ENCODE measurements around the gene HIRA.
"Not testable (repeated sequence)": the region's sequence is repeated elsewhere in the genome, so short reads cannot be mapped to it uniquely, and the experiment has no call there.

Gene HIRA

DNA sequence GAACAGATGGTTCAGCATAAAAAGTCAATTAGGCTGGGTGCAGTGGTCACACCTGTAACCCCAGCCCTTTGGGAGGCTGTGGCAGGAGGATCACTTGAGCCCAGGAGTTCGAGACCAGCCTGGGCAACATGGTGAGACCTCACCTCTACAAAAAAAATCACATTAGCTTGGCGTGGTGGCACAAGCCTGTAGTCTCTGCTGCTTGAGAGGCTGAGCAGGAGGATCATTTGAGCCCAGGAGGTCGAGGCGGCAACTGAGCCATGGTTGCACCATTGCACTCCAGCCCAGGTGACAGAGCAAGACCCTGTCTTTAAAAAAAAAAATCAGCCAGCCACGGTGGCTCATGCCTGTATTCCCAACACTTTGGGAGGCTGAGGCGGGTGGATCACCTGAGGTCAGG, 108.1 kb downstream of the HIRA start:
- CTCF ChIA-PET: not testable (repeated sequence)

DNA sequence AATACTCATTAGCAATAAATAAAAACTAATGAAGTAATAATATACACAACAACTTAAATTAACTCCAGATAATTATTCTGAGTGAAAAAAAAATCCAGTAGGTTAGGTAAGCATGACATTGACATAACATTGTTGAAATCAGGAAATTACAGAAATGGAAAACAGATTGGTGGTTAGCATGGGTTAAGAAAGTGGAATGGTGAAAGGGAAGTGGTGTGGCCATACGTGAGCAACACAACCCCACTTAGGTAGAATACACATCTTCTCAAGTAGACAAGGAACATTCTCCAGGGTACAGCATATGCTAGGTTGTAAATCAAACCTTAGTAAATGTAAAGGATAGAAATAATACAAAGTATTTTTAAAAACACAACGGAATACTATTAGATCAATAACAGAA, 109.8 kb downstream of the HIRA start:
- Histone ChIP-seq H3K27me3 (replicated peaks in 2 of 5; ENCODE audit: control insufficient read depth in 4 of 5, insufficient read depth in 5 of 5, low read length in 4 of 5) (no peaks in the 10 kb centered on the region), H3K9me3 (ENCODE audit: control extremely low read depth in 1 of 5, control insufficient read depth in 4 of 5, insufficient read depth in 2 of 5, low read depth in 1 of 5, low read length in 4 of 5) (peaks cover 1 to 26% (median 9%) of the 10 kb centered on the region in 5 experiments), H3K36me3 (ENCODE audit: control insufficient read depth in 4 of 4, insufficient read depth in 4 of 4, low read length in 3 of 4) (no peaks in the 10 kb centered on the region), H3K4me3 (ENCODE audit: control insufficient read depth in 1 of 7, extremely low read depth in 1 of 7, insufficient read depth in 4 of 7, low read depth in 2 of 7, low read length in 6 of 7) (no peak overlapping the region), H3K4me1 (ENCODE audit: control extremely low read depth in 1 of 4, control insufficient read depth in 4 of 4, insufficient read depth in 4 of 4, low read length in 3 of 4) (no peaks in the 10 kb centered on the region), H3K27ac (ENCODE audit: insufficient read depth in 1 of 2, low read depth in 1 of 2, low read length in 2 of 2, poor library complexity in 1 of 2, severe bottlenecking in 2 of 2) (no peak overlapping the region)
- POLR2A ChIA-PET: no interaction called here
- CTCF ChIA-PET: no interaction called here
- no peak for DNase-seq
- no CpG with 5 or more reads among the region's 2 CpGs for WGBS (ENCODE audit: insufficient coverage)

More for the DNA sequence above, 108.1 kb downstream of the HIRA start:
- DNase-seq; H3K27me3 ChIP-seq (replicated peaks in 2 of 5; ENCODE audit: control insufficient read depth in 4 of 5, insufficient read depth in 5 of 5, low read length in 4 of 5); H3K36me3 ChIP-seq (ENCODE audit: control insufficient read depth in 4 of 4, insufficient read depth in 4 of 4, low read length in 3 of 4); H3K27ac ChIP-seq (ENCODE audit: insufficient read depth in 1 of 2, low read depth in 1 of 2, low read length in 2 of 2, poor library complexity in 1 of 2, severe bottlenecking in 2 of 2); H3K4me1 ChIP-seq (ENCODE audit: control extremely low read depth in 1 of 4, control insufficient read depth in 4 of 4, insufficient read depth in 4 of 4, low read length in 3 of 4); H3K4me3 ChIP-seq (ENCODE audit: control insufficient read depth in 1 of 7, extremely low read depth in 1 of 7, insufficient read depth in 4 of 7, low read depth in 2 of 7, low read length in 6 of 7): not testable (repeated sequence)
- 98% methylated on average over 4 of the region's 6 CpGs for WGBS (ENCODE audit: insufficient coverage)
- POLR2A ChIA-PET: interaction anchor here (0.6 kb wide), 1 partner anchor 80 kb away, joined by 6 read pairs; no protein-coding TSS in a partner anchor
- peaks cover 0 to 19% (median under 1%) of the 10 kb centered on the region in 5 experiments for H3K9me3 ChIP-seq (ENCODE audit: control extremely low read depth in 1 of 5, control insufficient read depth in 4 of 5, insufficient read depth in 2 of 5, low read depth in 1 of 5, low read length in 4 of 5)

DNA sequence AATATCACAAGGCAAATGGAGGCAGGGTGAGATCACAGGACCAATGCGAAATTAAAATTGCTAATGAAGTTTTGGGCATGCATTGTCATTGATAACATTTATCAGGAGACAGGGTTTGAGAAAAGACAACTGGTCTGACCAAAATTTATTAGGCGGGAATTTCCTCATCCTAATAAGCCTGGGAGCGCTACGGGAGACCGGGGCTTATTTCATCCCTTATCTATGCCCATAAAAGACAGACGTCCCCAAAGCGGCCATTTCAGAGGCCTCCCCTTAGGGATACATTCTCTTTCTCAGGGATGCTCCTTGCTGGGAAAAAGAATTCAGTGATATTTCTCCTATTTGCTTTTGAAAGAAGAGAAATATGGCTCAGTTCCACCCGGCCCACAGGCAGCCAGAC, 111.4 kb downstream of the HIRA start:
- peaks cover 2 to 37% (median 18%) of the 10 kb centered on the region in 5 experiments for H3K9me3 ChIP-seq (ENCODE audit: control extremely low read depth in 1 of 5, control insufficient read depth in 4 of 5, insufficient read depth in 2 of 5, low read depth in 1 of 5, low read length in 4 of 5)
- DNase-seq; POLR2A ChIA-PET; H3K4me1 ChIP-seq (ENCODE audit: control extremely low read depth in 1 of 4, control insufficient read depth in 4 of 4, insufficient read depth in 4 of 4, low read length in 3 of 4); H3K4me3 ChIP-seq (ENCODE audit: control insufficient read depth in 1 of 7, extremely low read depth in 1 of 7, insufficient read depth in 4 of 7, low read depth in 2 of 7, low read length in 6 of 7); H3K27me3 ChIP-seq (replicated peaks in 2 of 5; ENCODE audit: control insufficient read depth in 4 of 5, insufficient read depth in 5 of 5, low read length in 4 of 5); H3K27ac ChIP-seq (ENCODE audit: insufficient read depth in 1 of 2, low read depth in 1 of 2, low read length in 2 of 2, poor library complexity in 1 of 2, severe bottlenecking in 2 of 2); H3K36me3 ChIP-seq (ENCODE audit: control insufficient read depth in 4 of 4, insufficient read depth in 4 of 4, low read length in 3 of 4); CTCF ChIA-PET: not testable (repeated sequence)
- 94% methylated on average over 6 of the region's 8 CpGs for WGBS (ENCODE audit: insufficient coverage)

DNA sequence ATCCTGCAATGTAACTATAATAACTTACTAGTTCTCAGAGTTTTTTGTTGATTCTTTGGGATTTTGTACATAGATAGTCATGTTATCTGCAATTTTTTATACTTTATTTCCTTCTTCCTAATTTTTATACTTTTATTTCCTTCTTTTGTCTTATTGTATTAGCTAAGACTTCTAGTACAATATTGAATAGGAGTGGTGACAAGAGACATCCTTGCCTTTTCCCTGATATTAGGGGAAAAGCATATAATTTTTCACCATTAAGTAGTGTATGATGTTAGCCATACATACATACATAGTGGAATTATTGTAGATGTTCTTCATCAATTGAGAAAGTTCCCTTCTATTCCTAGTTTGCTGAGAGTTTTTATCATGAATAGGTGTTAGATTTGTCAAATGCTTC, 112.3 kb downstream of the HIRA start:
- DNase-seq: no peak
- Histone ChIP-seq H3K27ac (ENCODE audit: insufficient read depth in 1 of 2, low read depth in 1 of 2, low read length in 2 of 2, poor library complexity in 1 of 2, severe bottlenecking in 2 of 2) (no peak overlapping the region), H3K27me3 (replicated peaks in 2 of 5; ENCODE audit: control insufficient read depth in 4 of 5, insufficient read depth in 5 of 5, low read length in 4 of 5) (no peaks in the 10 kb centered on the region), H3K36me3 (ENCODE audit: control insufficient read depth in 4 of 4, insufficient read depth in 4 of 4, low read length in 3 of 4) (no peaks in the 10 kb centered on the region), H3K4me3 (ENCODE audit: control insufficient read depth in 1 of 7, extremely low read depth in 1 of 7, insufficient read depth in 4 of 7, low read depth in 2 of 7, low read length in 6 of 7) (no peak overlapping the region), H3K4me1 (ENCODE audit: control extremely low read depth in 1 of 4, control insufficient read depth in 4 of 4, insufficient read depth in 4 of 4, low read length in 3 of 4) (no peaks in the 10 kb centered on the region), H3K9me3 (ENCODE audit: control extremely low read depth in 1 of 5, control insufficient read depth in 4 of 5, insufficient read depth in 2 of 5, low read depth in 1 of 5, low read length in 4 of 5) (peaks cover 2 to 37% (median 19%) of the 10 kb centered on the region in 5 experiments)
- ChIA-PET CTCF (no interaction called here), POLR2A (no interaction called here)

DNA sequence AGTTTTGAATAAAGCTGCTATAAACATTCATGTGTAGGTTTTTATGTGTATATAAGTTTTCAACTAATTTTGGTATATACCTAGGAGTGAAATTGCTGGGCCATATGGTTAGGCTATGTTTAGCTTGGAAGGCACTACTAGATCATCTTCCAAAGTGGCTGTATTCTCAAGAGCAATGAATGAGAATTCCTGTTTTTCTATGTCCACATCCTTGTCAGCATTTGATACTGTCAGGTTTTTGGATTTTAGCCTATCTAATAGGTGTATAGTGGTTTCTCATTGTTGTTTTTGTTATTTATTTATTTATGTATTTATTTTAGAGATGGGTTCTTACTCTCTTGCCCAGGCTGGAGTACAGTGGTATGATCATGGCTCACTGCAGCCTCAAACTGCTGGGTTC, 113.7 kb downstream of the HIRA start:
- no peaks in the 10 kb centered on the region for H3K27me3 ChIP-seq (replicated peaks in 2 of 5; ENCODE audit: control insufficient read depth in 4 of 5, insufficient read depth in 5 of 5, low read length in 4 of 5)
- H3K4me1 ChIP-seq (ENCODE audit: control extremely low read depth in 1 of 4, control insufficient read depth in 4 of 4, insufficient read depth in 4 of 4, low read length in 3 of 4): no peaks in the 10 kb centered on the region
- CTCF ChIA-PET: no interaction called here
- peaks cover 2 to 37% (median 20%) of the 10 kb centered on the region in 5 experiments for H3K9me3 ChIP-seq (ENCODE audit: control extremely low read depth in 1 of 5, control insufficient read depth in 4 of 5, insufficient read depth in 2 of 5, low read depth in 1 of 5, low read length in 4 of 5)
- DNase-seq: no peak
- H3K36me3 ChIP-seq (ENCODE audit: control insufficient read depth in 4 of 4, insufficient read depth in 4 of 4, low read length in 3 of 4): no peaks in the 10 kb centered on the region
- no peak overlapping the region for H3K4me3 ChIP-seq (ENCODE audit: control insufficient read depth in 1 of 7, extremely low read depth in 1 of 7, insufficient read depth in 4 of 7, low read depth in 2 of 7, low read length in 6 of 7)
- POLR2A ChIA-PET: no interaction called here
- no peak overlapping the region for H3K27ac ChIP-seq (ENCODE audit: insufficient read depth in 1 of 2, low read depth in 1 of 2, low read length in 2 of 2, poor library complexity in 1 of 2, severe bottlenecking in 2 of 2)

DNA sequence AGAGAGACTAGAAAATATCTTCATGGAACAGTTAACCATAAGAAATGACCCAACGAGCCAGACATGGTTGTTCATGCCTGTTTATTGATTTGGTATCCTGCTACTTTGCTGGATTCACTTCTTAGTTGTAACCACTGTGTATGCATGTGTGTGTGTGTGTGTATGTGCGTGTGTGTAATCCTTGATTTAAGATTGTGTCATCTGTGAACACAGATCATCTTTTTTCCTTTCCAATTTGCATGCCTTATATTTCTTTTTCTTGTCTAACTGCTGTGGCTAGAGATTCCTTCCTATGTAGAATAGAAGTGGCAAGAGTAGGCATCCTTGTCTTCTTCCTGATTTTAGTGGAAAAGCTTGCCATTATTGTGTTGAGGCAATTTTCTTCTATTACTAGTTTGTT, 123.7 kb downstream of the HIRA start:
- POLR2A ChIA-PET: no interaction called here
- no peaks in the 10 kb centered on the region for H3K36me3 ChIP-seq (ENCODE audit: control insufficient read depth in 4 of 4, insufficient read depth in 4 of 4, low read length in 3 of 4)

DNA sequence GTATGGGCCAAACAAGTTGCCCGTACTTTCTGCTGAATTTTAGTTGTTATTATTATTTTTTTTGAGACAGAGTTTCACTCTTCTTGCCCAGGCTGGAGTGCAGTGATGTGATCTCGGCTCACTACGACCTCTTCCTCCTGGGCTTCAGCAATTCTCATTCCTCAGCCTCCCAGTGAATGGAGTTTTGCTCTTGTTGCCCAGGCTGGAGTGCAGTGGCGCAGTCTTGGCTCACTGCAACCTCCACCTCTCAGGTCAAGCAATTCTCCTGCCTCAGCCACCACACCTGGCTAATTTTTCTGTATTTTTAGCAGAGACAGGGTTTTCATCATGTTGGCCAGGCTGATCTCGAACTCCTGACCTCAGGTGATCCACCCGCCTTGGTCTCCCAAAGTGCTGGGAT, 125.0 kb downstream of the HIRA start:
- H3K4me3 ChIP-seq (ENCODE audit: control insufficient read depth in 1 of 7, extremely low read depth in 1 of 7, insufficient read depth in 4 of 7, low read depth in 2 of 7, low read length in 6 of 7); H3K36me3 ChIP-seq (ENCODE audit: control insufficient read depth in 4 of 4, insufficient read depth in 4 of 4, low read length in 3 of 4); H3K27me3 ChIP-seq (replicated peaks in 2 of 5; ENCODE audit: control insufficient read depth in 4 of 5, insufficient read depth in 5 of 5, low read length in 4 of 5); H3K4me1 ChIP-seq (ENCODE audit: control extremely low read depth in 1 of 4, control insufficient read depth in 4 of 4, insufficient read depth in 4 of 4, low read length in 3 of 4); POLR2A ChIA-PET; H3K9me3 ChIP-seq (ENCODE audit: control extremely low read depth in 1 of 5, control insufficient read depth in 4 of 5, insufficient read depth in 2 of 5, low read depth in 1 of 5, low read length in 4 of 5); H3K27ac ChIP-seq (ENCODE audit: insufficient read depth in 1 of 2, low read depth in 1 of 2, low read length in 2 of 2, poor library complexity in 1 of 2, severe bottlenecking in 2 of 2); CTCF ChIA-PET; DNase-seq: not testable (repeated sequence)
- 93% methylated on average over 6 of the region's 6 CpGs for WGBS (ENCODE audit: insufficient coverage)

More for the DNA sequence above, 123.7 kb downstream of the HIRA start:
- H3K27ac ChIP-seq (ENCODE audit: insufficient read depth in 1 of 2, low read depth in 1 of 2, low read length in 2 of 2, poor library complexity in 1 of 2, severe bottlenecking in 2 of 2): no peak overlapping the region
- no peaks in the 10 kb centered on the region for H3K9me3 ChIP-seq (ENCODE audit: control extremely low read depth in 1 of 5, control insufficient read depth in 4 of 5, insufficient read depth in 2 of 5, low read depth in 1 of 5, low read length in 4 of 5)
- H3K4me1 ChIP-seq (ENCODE audit: control extremely low read depth in 1 of 4, control insufficient read depth in 4 of 4, insufficient read depth in 4 of 4, low read length in 3 of 4): no peaks in the 10 kb centered on the region
- CTCF ChIA-PET: interaction anchor here (0.6 kb wide), 1 partner anchor 371 kb away, joined by 3 read pairs; no protein-coding TSS in a partner anchor
- DNase-seq: no peak
- 100% methylated on average over 1 of the region's 2 CpGs for WGBS (ENCODE audit: insufficient coverage)
- H3K4me3 ChIP-seq (ENCODE audit: control insufficient read depth in 1 of 7, extremely low read depth in 1 of 7, insufficient read depth in 4 of 7, low read depth in 2 of 7, low read length in 6 of 7): no peak overlapping the region
- no peaks in the 10 kb centered on the region for H3K27me3 ChIP-seq (replicated peaks in 2 of 5; ENCODE audit: control insufficient read depth in 4 of 5, insufficient read depth in 5 of 5, low read length in 4 of 5)

All from common myeloid progenitor, CD34-positive (primary cell).